Left lobe of liver (tissue), 2 donors: Measurements from ENCODE around the gene SRCIN1. TPM values are rescaled to one million over a fixed set of nuclear protein-coding genes. Genes with fewer than 3 reads are reported as not detected.

Source experiments
- ATAC-seq: fragments of 200-7000 bp; cut with Tn5 transposase; one replicate; pipeline ENCODE4 v1.9.1; 2020; ENCODE audit warnings: mild to moderate bottlenecking, moderate library complexity
- DNase-seq: peaks from one replicate; pipeline ENCODE4 v3.0.0-alpha.2; 2020; ENCODE audit warnings: low spot score
- total RNA-seq: library from RNA; stranded (reverse); gene quantifications from one replicate; pipeline ENCODE4 v1.2.1, GENCODE V29; 2021
- donor health status: DM: no; HTN: no; CAD: no; lungs with moderate emphysema.
- donor health status: DM: no; HTN: yes; CAD: no.

Gene SRCIN1
- total RNA-seq, 1 donor from 2014 or later = 19.3 TPM

DNA sequence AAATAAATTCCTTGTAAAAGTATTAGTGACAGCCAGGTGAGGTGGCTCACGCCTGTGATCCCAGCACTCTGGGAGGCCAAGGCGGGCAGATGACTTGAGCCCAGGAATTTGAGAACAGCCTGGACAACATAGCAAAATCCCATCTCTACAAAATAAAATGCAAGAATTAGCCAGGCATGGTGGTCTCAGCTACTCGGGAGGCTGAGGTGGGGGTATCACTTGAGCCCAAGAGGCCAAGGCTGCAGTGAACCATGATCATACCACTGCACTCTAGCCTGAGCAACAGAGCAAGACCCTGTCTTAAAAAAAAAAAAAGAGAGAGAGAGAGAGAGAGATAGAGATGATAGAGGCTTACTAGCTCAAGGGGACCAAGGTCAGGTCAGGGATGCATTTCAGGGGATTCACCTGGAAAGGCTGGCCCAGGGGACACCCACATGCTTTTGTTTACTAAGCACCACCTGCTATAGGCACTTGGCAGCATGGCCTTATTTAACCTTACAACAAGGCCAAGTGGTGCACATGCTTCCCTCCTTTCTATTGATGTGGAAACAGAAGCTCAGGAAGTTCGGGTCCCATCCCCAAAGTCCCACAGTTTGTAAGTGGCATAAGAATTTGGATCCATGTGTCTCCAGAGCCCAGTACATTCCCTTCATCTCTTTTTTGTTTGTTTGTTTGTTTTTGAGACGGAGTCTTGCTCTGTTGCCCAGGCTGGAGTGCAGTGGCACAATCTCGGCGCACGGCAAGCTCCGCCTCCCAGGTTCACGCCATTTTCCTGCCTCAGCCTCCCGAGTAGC, 12.4 kb upstream of the SRCIN1 start:
- no peak for ATAC-seq

DNA sequence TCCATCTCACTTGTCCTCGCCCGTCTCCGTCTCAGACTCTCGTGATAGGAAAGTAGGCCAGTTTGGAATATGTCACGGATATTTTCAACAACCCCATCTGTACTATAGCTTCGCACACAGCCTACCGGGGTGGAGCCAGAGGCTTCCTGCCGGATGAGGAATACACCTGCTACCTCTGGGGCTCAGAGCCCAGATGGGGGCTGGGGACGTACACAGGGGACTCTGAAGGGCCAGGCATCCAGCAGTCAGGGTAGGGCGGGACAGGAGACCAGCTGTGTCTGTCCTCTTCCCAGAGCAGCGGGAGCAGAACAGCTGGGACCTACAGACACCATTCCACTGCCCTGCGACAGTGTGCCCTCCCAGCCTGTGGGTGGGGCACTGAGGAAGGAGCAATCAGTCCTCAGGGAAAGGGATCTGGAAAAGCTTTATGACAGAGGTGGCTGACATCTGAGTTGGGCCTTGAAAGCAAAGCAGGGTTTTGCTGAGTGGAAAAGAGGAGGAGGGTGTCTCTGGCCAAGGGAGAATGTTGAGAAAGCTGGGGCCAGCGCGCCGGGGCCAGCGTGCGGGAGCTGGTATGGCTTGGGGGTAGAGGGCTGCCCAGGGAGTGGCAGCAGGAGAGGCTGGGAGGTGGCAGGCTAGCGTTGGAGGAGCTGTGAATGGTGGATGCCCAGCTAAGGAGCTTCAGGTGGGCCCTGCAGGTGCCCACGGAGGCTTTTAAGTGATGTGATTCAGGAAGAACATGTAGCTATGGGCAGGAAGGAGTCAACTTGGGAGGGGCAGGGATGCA, 11.5 kb upstream of the SRCIN1 start:
- DNase-seq = no peak
- ATAC-seq = no peak

More for the DNA sequence above, 12.4 kb upstream of the SRCIN1 start:
- DNase-seq = no peak

DNA sequence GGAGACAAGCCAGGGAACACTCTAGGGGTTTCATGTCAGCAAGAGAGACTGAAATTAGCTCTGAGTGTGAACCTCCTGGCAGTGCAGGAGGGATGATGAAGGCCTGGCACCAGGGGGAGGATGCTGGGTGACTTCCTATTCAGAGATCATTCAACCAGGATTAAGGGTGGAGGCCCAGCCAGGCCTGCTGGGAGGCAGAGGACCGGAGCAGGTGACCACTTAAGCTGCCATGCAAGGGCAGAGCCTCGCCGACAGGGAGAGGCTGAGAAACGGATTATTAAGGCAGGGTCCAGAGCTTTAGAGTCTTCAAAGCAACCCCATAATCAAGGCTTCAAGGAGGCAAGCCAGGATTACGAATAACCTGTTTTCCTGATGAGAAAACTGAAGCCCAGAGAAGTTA, 10.6 kb upstream of the SRCIN1 start:
- no peak for DNase-seq

GRCh38 chr17:38613981-38614779, 8.4 kb upstream of the SRCIN1 start:
- peak; percentile 94 for ATAC-seq

More for the DNA sequence above, 10.6 kb upstream of the SRCIN1 start:
- no peak for ATAC-seq

DNA sequence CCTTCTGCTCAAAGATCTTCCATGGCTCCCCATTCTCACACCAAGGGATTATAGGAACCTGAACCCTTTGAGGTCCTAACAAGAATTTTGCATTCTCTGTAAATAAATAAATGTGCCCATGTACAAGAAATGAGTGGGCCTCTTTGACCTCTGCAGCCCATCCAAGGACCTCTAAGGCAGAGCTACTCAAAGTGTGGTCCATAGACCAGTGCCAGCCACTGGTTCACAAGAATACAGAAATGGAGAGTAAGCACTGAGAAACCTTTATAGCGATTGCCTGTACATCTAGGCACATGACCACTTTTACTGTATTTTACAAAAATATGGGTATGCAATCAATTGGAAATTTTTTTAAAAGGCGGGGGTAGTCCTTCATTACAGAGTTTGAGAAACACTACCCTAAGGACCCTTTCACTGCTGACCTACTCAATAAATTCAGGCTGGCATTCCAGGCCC, 7.8 kb upstream of the SRCIN1 start:
- ATAC-seq = no peak
- DNase-seq = no peak

More at GRCh38 chr17:38613981-38614779, 8.4 kb upstream of the SRCIN1 start:
- peak; percentile 77 for DNase-seq

- ATAC-seq = no peak
- DNase-seq = no peak
These were observed 6.2 kb upstream of the SRCIN1 start for GRCh38 chr17:38611872-38612376.

GRCh38 chr17:38611070-38611786, 5.5 kb upstream of the SRCIN1 start:
- ATAC-seq = no peak
- no peak for DNase-seq

- ATAC-seq (no peak), DNase-seq (no peak)
These were observed 3.7 kb upstream of the SRCIN1 start for GRCh38 chr17:38609280-38610031.

GRCh38 chr17:38608648-38609047, 2.9 kb upstream of the SRCIN1 start:
- no peak for DNase-seq
- no peak for ATAC-seq

DNA sequence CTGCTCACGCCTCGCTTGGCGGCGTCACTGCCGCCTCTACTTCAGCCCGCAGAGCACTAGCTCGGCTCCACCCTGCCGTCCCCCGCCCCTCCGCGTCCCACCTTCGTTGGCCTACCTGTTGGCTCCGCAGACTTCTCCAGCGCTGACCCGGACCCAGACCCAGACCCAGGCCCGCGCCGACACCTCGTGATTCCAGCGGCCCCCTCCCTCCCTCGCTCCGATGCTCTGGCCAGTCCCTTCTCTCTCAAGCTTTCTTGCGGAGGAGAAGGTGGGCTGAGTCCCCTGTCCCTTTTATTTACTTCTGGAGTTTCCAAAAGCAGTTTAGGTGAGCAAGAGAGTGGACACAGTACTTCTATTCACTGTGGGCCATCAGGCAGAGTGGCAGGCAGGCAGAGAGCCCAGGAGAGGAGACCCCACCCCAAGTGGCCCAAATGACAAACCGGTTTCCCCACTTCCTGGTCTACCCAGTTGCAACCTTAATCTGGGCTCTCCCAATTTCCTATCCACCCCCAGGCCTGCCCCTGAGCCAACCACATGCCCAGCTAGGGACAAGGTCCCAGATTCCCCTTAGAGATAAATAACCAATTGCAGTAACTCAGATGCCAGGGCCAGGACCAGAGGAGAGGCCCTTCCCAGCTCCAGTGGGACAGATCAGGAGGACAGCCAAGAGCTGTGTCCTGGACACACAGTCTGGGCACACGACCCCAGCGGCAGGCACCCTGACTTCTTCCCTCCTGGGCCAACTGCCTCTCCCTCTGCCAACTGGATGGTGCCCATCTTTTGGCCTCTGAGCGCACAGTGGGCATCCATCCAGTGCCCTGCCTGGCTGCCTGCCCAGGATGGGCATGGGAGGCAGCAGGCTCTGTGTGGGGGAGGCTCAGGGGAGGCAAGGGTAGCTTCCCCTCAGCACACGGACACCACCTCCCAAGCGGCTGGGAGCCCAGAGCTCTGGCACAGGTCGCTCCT, 1.2 kb upstream of the SRCIN1 start:
- ATAC-seq (peak; percentile 78), DNase-seq (peak; percentile 96)

GRCh38 chr17:38605411-38605840, 326 bp downstream of the SRCIN1 start:
- ATAC-seq (no peak), DNase-seq (no peak)

DNA sequence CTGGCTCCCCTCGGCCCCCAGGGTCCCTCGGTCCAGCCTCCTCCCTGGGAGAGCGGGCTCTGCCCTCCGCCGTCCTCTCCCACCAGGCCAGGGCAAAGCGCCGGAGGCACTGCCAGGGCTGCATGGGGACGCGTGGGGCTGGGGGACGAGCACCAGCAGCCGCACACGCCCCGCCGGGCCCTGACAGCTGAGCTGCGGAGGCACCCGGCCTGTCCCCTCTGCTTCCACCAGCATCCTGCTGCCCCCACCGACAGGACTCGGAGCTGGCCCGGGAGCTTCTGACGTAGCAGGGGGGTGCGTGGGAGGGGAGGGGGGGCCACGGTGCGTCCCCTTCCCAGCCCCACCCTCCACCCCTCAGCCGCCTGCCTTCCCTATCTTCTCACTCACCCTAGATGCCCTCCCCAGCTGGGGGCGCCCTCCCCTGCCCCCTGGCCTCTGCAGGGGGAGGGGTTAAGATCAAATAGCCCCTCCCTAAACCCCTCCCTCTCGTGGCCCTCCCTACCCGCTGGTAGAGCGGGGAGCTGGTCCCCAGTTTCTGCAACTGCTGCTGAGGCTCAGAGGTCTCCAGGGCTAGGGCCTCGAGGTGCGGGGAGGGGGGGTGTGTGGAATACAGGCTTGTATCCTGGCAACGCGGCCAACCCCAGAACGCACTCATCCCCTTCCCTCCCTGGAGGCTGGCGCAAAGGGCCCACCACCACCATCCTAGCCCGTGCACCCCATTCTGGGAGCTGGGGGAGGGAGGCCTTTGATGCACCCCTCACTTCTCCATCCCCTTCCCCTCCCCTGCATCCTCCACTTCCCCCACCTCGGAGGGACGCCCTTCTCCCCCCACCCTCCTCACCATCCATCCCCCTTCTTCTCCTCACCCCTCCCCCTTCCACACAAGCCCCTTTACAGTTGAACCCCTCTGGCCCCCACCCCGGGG, 1.0 kb downstream of the SRCIN1 start:
- no peak for ATAC-seq
- DNase-seq = no peak

- no peak for DNase-seq
- ATAC-seq = no peak
These were observed 1.8 kb downstream of the SRCIN1 start for GRCh38 chr17:38603786-38604478.

- DNase-seq = no peak
- no peak for ATAC-seq
These were observed 2.6 kb downstream of the SRCIN1 start for GRCh38 chr17:38602956-38603785.

DNA sequence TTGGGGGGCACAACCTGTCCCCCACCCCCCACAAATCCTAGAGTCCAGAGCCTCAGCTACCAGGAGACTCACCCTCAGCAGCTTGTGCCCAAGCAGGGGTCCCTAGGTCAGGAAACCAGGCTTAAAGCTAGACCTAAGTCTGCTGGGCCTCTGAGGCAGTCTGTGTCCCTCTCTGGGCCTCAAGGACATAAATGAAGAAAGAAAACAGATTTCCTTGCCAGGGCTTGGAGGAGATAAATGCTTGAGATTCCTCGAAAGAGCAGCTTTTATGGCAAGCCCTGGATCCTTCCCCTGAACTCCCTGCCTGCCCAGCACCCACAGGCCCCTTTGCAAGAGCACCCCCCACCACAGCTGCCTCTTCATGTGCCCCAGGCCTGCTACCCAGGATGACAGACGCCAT, 3.3 kb downstream of the SRCIN1 start:
- DNase-seq = no peak
- no peak for ATAC-seq
